ACC112 (cell line): ENCODE measurements around the gene GDF9.

ENCODE experiments used
- H2AFZ ChIP-seq: fragments of 200-600 bp; sonication (generic); one replicate; pipeline ENCODE4 v1.6.0; 2017; ENCODE audit warnings: antibody characterized with exemption, low read length; ENCODE audit not compliant: unreplicated experiment
- H3K27ac ChIP-seq: fragments of 200-600 bp; sonication (generic); 2 replicates; pipeline ENCODE4 v1.5.1; 2014; ENCODE audit warnings: low read depth, mild to moderate bottlenecking, antibody characterized with exemption, low read length, moderate library complexity
- H3K27me3 ChIP-seq: fragments of 200-600 bp; sonication (generic); 2 replicates; pipeline ENCODE4 v1.6.1; 2014; ENCODE audit warnings: mild to moderate bottlenecking, antibody characterized with exemption, low read length, moderate library complexity, mixed read lengths; ENCODE audit not compliant: insufficient read depth
- H3K36me3 ChIP-seq: fragments of 200-600 bp; sonication (generic); 2 replicates; pipeline ENCODE4 v1.6.1; 2016; ENCODE audit warnings: mild to moderate bottlenecking, antibody characterized with exemption, low read length, moderate library complexity, mixed read lengths; ENCODE audit not compliant: insufficient read depth
- H3K4me1 ChIP-seq: fragments of 200-600 bp; sonication (generic); one replicate; pipeline ENCODE4 v1.6.1; 2016; ENCODE audit warnings: low read length, mixed read lengths; ENCODE audit not compliant: insufficient read depth, unreplicated experiment, control insufficient read depth
- H3K4me3 ChIP-seq: fragments of 200-600 bp; sonication (generic); 2 replicates; pipeline ENCODE4 v1.5.1; 2014; ENCODE audit warnings: mild to moderate bottlenecking, low read depth, low read length
- H3K79me2 ChIP-seq: fragments of 200-600 bp; sonication (generic); one replicate; pipeline ENCODE4 v1.6.0; 2016; ENCODE audit warnings: low read length; ENCODE audit not compliant: control insufficient read depth, unreplicated experiment, insufficient read depth

GDF9 gene

GRCh38 chr5:132827943-132828673 is 38.2 kb downstream of the GDF9 start:
- no peaks in the 10 kb centered on the region for H3K27me3 ChIP-seq

GRCh38 chr5:132826424-132827082 is 39.7 kb downstream of the GDF9 start:
- H3K27me3 ChIP-seq, result no peaks in the 10 kb centered on the region
- peaks cover 10% of the 10 kb centered on the region for H3K79me2 ChIP-seq
- no peak overlapping the region for H3K4me3 ChIP-seq
- no peak overlapping the region for H3K27ac ChIP-seq
- H3K36me3 ChIP-seq, result no peaks in the 10 kb centered on the region
- H2AFZ ChIP-seq, result no peak overlapping the region
- H3K4me1 ChIP-seq, result no peaks in the 10 kb centered on the region

More at GRCh38 chr5:132827943-132828673, 38.2 kb downstream of the GDF9 start:
- no peak overlapping the region for H3K27ac ChIP-seq
- no peaks in the 10 kb centered on the region for H3K36me3 ChIP-seq
- no peak overlapping the region for H2AFZ ChIP-seq
- peaks cover 10% of the 10 kb centered on the region for H3K79me2 ChIP-seq
- H3K4me1 ChIP-seq, result no peaks in the 10 kb centered on the region
- H3K4me3 ChIP-seq, result no peak overlapping the region

- no peak overlapping the region for H2AFZ ChIP-seq
- no peak overlapping the region for H3K4me3 ChIP-seq
- H3K27me3 ChIP-seq, result no peaks in the 10 kb centered on the region
- H3K79me2 ChIP-seq, result peaks cover 10% of the 10 kb centered on the region
- H3K36me3 ChIP-seq, result no peaks in the 10 kb centered on the region
- H3K4me1 ChIP-seq, result no peaks in the 10 kb centered on the region
- no peak overlapping the region for H3K27ac ChIP-seq
Measured at GRCh38 chr5:132825834-132826391, 40.4 kb downstream of the GDF9 start.

- H3K4me3 ChIP-seq, result no peak overlapping the region
- peaks cover 10% of the 10 kb centered on the region for H3K79me2 ChIP-seq
- no peaks in the 10 kb centered on the region for H3K4me1 ChIP-seq
- no peak overlapping the region for H3K27ac ChIP-seq
- H3K36me3 ChIP-seq, result no peaks in the 10 kb centered on the region
- H3K27me3 ChIP-seq, result no peaks in the 10 kb centered on the region
- no peak overlapping the region for H2AFZ ChIP-seq
Measured at GRCh38 chr5:132825033-132825833, 41.0 kb downstream of the GDF9 start.

- no peaks in the 10 kb centered on the region for H3K27me3 ChIP-seq
- no peaks in the 10 kb centered on the region for H3K36me3 ChIP-seq
Measured at GRCh38 chr5:132824426-132824825, 41.8 kb downstream of the GDF9 start.

GRCh38 chr5:132823481-132824050 is 42.7 kb downstream of the GDF9 start:
- Histone ChIP-seq H3K4me1 (peaks cover 4% of the 10 kb centered on the region), H3K27me3 (no peaks in the 10 kb centered on the region), H3K79me2 (peaks cover 5% of the 10 kb centered on the region), H3K27ac (no peak overlapping the region), H2AFZ (no peak overlapping the region), H3K4me3 (no peak overlapping the region), H3K36me3 (no peaks in the 10 kb centered on the region)

More at GRCh38 chr5:132824426-132824825, 41.8 kb downstream of the GDF9 start:
- H2AFZ ChIP-seq, result no peak overlapping the region
- H3K79me2 ChIP-seq, result peaks cover 10% of the 10 kb centered on the region
- no peak overlapping the region for H3K27ac ChIP-seq
- H3K4me1 ChIP-seq, result peaks cover 4% of the 10 kb centered on the region
- H3K4me3 ChIP-seq, result no peak overlapping the region

- no peak overlapping the region for H3K4me3 ChIP-seq
- H3K27me3 ChIP-seq, result no peaks in the 10 kb centered on the region
- H3K79me2 ChIP-seq, result no peaks in the 10 kb centered on the region
- peaks cover 4% of the 10 kb centered on the region for H3K4me1 ChIP-seq
- H2AFZ ChIP-seq, result no peak overlapping the region
- no peaks in the 10 kb centered on the region for H3K36me3 ChIP-seq
- no peak overlapping the region for H3K27ac ChIP-seq
Measured at GRCh38 chr5:132822650-132823480, 43.4 kb downstream of the GDF9 start.

- Histone ChIP-seq H3K4me1 (peaks cover 4% of the 10 kb centered on the region), H3K36me3 (no peaks in the 10 kb centered on the region)
Measured at GRCh38 chr5:132821791-132822190, 44.5 kb downstream of the GDF9 start.

GRCh38 chr5:132821350-132821749 is 44.9 kb downstream of the GDF9 start:
- no peak overlapping the region for H3K27ac ChIP-seq
- no peak overlapping the region for H3K4me3 ChIP-seq
- no peaks in the 10 kb centered on the region for H3K27me3 ChIP-seq
- H2AFZ ChIP-seq, result no peak overlapping the region
- no peaks in the 10 kb centered on the region for H3K79me2 ChIP-seq
- H3K4me1 ChIP-seq, result peaks cover 4% of the 10 kb centered on the region
- no peaks in the 10 kb centered on the region for H3K36me3 ChIP-seq

More at GRCh38 chr5:132821791-132822190, 44.5 kb downstream of the GDF9 start:
- Histone ChIP-seq H3K4me3 (no peak overlapping the region), H3K79me2 (no peaks in the 10 kb centered on the region), H3K27me3 (no peaks in the 10 kb centered on the region), H2AFZ (no peak overlapping the region), H3K27ac (no peak overlapping the region)
